GM12875 (cell line): ENCODE data around the gene ZCCHC18.

Experiments used
- H3K4me3 ChIP-seq: one replicate; pipeline ENCODE4 v1.5.1; 2011; ENCODE audit warnings: low read depth, low read length, control low read depth
- TF ChIP-seq, protein P1 (sequence below): IDR thresholded peaks from 2 replicates; pipeline ENCODE4 v1.5.1; 2011; ENCODE audit warnings: low read depth, mild to moderate bottlenecking, control low read depth, inconsistent platforms, low read length, moderate library complexity, borderline replicate concordance; ENCODE audit not compliant: insufficient read depth

Gene ZCCHC18

DNA sequence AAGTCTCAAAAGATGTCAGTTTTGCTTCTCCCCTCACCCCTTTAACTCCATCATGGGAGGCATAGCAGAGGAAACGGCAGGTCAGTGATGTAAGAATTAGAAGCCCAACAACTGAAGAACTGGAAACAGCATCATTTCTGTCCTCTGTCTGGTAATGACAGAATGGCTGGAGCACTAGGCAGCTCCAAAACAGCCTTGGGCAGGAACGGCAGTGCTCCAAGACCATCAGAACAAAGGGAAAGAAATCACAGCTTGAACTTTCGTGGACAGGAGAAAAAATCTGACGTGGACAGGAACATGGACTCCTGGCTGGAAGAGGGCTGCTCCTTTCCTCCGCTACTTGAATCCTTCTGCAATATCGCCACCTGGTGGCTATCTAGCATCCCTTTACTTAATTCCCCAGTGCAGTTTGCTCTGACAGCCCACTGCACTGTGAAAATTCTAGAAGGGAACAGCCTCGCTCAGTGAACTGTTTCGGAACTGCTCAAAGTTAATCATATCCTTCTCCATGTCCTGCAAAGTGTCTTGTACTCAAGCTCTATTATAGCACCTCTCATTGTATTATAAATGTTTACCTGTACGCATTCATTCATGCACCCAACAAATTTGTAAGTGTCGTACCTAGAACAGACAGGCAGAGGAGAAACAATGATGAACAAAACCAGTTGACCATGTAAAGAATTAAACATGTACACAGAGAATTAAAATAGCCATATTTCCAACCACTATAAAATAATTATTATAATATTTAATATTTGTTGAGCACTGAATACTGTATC lies 24.1 kb downstream of the ZCCHC18 start:
- H3K4me3 ChIP-seq, result no peak overlapping the region
- TF ChIP-seq, protein P1, sequence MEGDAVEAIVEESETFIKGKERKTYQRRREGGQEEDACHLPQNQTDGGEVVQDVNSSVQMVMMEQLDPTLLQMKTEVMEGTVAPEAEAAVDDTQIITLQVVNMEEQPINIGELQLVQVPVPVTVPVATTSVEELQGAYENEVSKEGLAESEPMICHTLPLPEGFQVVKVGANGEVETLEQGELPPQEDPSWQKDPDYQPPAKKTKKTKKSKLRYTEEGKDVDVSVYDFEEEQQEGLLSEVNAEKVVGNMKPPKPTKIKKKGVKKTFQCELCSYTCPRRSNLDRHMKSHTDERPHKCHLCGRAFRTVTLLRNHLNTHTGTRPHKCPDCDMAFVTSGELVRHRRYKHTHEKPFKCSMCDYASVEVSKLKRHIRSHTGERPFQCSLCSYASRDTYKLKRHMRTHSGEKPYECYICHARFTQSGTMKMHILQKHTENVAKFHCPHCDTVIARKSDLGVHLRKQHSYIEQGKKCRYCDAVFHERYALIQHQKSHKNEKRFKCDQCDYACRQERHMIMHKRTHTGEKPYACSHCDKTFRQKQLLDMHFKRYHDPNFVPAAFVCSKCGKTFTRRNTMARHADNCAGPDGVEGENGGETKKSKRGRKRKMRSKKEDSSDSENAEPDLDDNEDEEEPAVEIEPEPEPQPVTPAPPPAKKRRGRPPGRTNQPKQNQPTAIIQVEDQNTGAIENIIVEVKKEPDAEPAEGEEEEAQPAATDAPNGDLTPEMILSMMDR, result peak; percentile 71

DNA sequence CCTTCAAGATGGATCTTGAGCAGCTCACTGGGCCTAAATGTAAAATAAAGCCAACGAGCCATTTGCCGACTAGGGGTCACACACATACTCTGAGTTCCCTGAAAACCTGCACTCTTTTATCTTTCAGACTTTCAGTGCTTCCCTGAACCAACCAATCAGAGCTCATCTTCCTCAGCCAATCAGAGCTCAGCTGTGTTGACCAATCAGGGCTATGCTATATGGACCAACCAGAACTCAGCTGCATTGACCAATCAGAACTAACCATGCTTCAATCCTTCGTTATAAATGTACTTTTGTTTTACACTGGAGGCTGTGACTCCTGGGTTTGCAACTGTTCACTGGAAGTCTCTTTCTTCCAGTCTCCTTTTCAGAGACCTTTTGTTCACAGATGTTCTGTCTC lies 25.2 kb downstream of the ZCCHC18 start:
- H3K4me3 ChIP-seq, result no peak overlapping the region
- TF ChIP-seq, protein P1, result no peak

DNA sequence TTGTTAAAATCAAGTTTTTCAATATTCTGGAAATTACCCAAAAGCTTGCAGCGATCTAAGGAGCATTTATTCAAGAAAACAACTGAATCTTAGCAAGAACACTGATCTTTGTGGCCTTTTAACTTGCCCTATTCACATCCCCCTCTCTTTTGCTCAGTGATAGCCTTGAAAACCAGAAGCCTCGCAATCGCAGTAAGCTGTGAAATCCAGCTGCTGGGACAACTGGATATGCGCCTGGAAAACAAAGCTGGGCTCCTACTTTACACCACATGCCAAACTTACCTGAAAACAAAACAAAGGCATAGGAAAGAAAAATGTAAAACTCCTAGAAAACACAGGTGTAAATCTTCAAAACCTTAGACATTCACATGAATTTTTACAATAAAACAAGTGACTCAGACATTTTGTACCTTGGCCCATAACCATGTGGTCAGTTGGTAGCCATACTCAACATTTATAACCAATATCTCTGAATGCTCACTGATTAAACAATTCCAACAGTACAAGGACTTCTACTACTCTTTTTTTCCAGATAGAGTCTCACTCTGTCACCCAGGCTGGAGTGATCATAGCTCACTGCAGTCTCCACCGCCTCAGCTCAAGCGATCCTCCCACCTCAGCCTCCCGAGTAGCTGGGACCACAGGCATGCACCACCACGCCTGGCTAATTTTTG lies 28.9 kb downstream of the ZCCHC18 start:
- H3K4me3 ChIP-seq, result no peak overlapping the region
- TF ChIP-seq, protein P1, result no peak

DNA sequence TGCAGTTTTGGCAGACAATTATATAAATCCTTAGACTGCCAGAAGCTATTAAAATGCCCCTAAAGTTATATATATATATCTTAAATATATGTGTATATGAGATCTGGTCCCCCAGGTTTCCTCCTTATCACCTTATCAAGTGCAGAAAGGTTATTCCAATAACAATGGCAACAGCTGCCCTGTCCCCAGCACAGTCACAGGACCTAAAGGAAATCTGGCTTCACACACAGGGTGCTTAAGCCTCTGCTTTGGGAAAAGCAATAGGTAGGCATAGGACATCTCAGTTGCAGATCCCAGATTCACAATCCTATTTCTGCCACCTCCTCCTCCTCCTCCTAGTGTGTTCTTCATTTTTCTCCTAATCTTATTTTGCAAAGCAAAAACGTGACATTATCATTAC lies 38.7 kb downstream of the ZCCHC18 start:
- TF ChIP-seq, protein P1, result no peak
- H3K4me3 ChIP-seq, result no peak overlapping the region

DNA sequence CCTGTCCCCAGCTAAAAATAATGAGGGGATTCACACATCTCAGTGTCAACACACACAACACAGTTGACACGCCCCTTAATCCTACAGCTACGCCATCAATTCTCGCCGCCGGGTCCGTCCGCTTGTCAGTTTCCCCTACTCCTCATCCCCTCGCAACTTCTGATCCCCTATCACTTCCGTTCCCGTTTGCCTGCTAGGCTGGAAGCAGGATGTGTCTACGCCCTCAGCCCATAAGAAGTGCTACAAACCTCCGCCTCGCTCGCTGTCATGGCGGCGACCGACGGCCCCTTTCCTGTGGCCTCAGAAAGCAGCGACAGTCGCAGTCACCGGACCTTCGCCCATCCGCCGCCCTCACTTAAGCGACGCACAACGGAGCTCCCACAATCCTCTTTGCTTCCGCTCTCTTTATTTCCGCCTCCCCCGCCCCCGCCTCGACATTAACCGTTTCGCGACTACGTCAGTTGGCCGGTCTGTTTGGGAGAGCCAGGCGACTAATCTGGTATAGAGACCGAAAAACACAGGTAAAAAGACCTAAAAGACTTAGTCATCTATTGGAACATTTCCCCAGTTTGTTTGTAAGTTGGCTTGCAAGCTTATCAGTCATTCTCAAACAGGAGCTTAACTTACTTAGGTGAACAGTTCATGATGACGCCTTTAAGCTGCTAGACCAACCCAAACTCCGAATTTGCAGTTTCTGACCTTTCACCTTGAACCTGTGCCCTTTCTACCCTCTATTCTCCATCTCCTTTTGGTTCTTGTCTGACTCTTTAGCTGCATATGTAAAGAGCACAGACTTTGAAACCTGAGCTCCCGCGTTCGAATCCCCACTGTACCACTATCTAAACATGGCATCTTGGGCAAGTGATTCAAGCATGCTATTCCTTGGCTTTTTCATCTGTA lies 44.6 kb downstream of the ZCCHC18 start, which contains the start of gene SLC25A53:
TSS of gene SLC25A53 (minus strand) at position 380 of the 900 bp plus-strand sequence. CDS start 51,752 bp downstream, outside the sequence.
- peak within 1 kb of the TSS; percentile 65 for H3K4me3 ChIP-seq

More for the DNA sequence above, 44.6 kb downstream of the ZCCHC18 start, which contains the start of gene SLC25A53:
- TF ChIP-seq, protein P1, result no peak
